Right kidney (tissue), 9 donors: ENCODE results near the gene CD2BP2.
"Not testable (repeated sequence)": the region's sequence is repeated elsewhere in the genome, so short reads cannot be mapped to it uniquely, and the experiment has no call there.

Experiments used
- DNase-seq: peaks from one replicate; pipeline ENCODE4 v3.0.0-alpha.2; 2016
- long read RNA-seq, 8 donors: transcript quantifications; one replicate each; lab custom pipeline, GENCODE V29; 2026

Gene CD2BP2
- long read RNA-seq, donor 1, transcript CD2BP2-201 (7 exons, 3,421 nt): major isoform, 39 of 53 reads
- long read RNA-seq, donor 1, partial matches to known transcripts: 9 of 53 reads
- long read RNA-seq, donor 1, other reads (novel, unspliced or antisense): 0 of 53 reads
- long read RNA-seq, donor 2, transcript CD2BP2-201 (7 exons, 3,421 nt): major isoform, 26 of 37 reads
- long read RNA-seq, donor 2, partial matches to known transcripts: 7 of 37 reads
- long read RNA-seq, donor 2, other reads (novel, unspliced or antisense): 0 of 37 reads
- long read RNA-seq, donor 3, transcript CD2BP2-201 (7 exons, 3,421 nt): major isoform, 14 of 14 reads
- long read RNA-seq, donor 3, partial matches to known transcripts: 0 of 14 reads
- long read RNA-seq, donor 3, other reads (novel, unspliced or antisense): 0 of 14 reads
- long read RNA-seq, donor 4, transcript CD2BP2-201 (7 exons, 3,421 nt): major isoform, 23 of 32 reads
- long read RNA-seq, donor 4, partial matches to known transcripts: 5 of 32 reads
- long read RNA-seq, donor 4, other reads (novel, unspliced or antisense): 0 of 32 reads
- long read RNA-seq, donor 5, transcript CD2BP2-201 (7 exons, 3,421 nt): major isoform, 25 of 36 reads
- long read RNA-seq, donor 5, partial matches to known transcripts: 7 of 36 reads
- long read RNA-seq, donor 5, other reads (novel, unspliced or antisense): 0 of 36 reads
- long read RNA-seq, donor 6, transcript CD2BP2-201 (7 exons, 3,421 nt): major isoform, 19 of 23 reads
- long read RNA-seq, donor 6, partial matches to known transcripts: 0 of 23 reads
- long read RNA-seq, donor 6, other reads (novel, unspliced or antisense): 0 of 23 reads
- long read RNA-seq, donor 7: 0 reads
- long read RNA-seq, donor 8, transcript CD2BP2-201 (7 exons, 3,421 nt): major isoform, 22 of 28 reads
- long read RNA-seq, donor 8, partial matches to known transcripts: 0 of 28 reads
- long read RNA-seq, donor 8, other reads (novel, unspliced or antisense): 0 of 28 reads

- DNase-seq: peak; percentile 92
These were observed at the start of gene CD2BP2 for GRCh38 chr16:30355144-30355953. CD2BP2 (minus strand) TSS chr16:30355308; CDS start chr16:30354681, 627 bp downstream.

- DNase-seq: no peak
These were observed 46.8 kb upstream of the CD2BP2 start for GRCh38 chr16:30401768-30402425.

GRCh38 chr16:30399435-30400186 lies 44.5 kb upstream of the CD2BP2 start:
- DNase-seq: no peak

- no peak for DNase-seq
These were observed 43.7 kb upstream of the CD2BP2 start for GRCh38 chr16:30398661-30399434.

- no peak for DNase-seq
These were observed 42.9 kb upstream of the CD2BP2 start for GRCh38 chr16:30397776-30398660.

GRCh38 chr16:30397056-30397455 lies 41.9 kb upstream of the CD2BP2 start:
- no peak for DNase-seq

- DNase-seq: not testable (repeated sequence)
These were observed 41.5 kb upstream of the CD2BP2 start for GRCh38 chr16:30396627-30397026.

GRCh38 chr16:30395992-30396585 lies 41.0 kb upstream of the CD2BP2 start:
- no peak for DNase-seq

GRCh38 chr16:30395155-30395991 lies 40.3 kb upstream of the CD2BP2 start, which contains the start of gene ZNF48:
ZNF48 (plus strand) TSS chr16:30395420; CDS start chr16:30395795, 375 bp downstream.
- peak; percentile 79 for DNase-seq

- peak; percentile 89 for DNase-seq
These were observed 39.6 kb upstream of the CD2BP2 start for GRCh38 chr16:30394592-30395154.

GRCh38 chr16:30383521-30383920 lies 28.4 kb upstream of the CD2BP2 start:
- DNase-seq: no peak

- DNase-seq: no peak
These were observed 27.2 kb upstream of the CD2BP2 start, which contains the start of gene SEPTIN1 for GRCh38 chr16:30382111-30382881. SEPTIN1 (minus strand) TSS chr16:30382561; CDS start chr16:30382542, 19 bp downstream.

GRCh38 chr16:30381291-30382041 lies 26.4 kb upstream of the CD2BP2 start:
- no peak for DNase-seq

GRCh38 chr16:30380803-30381208 lies 25.7 kb upstream of the CD2BP2 start:
- DNase-seq: no peak
